Lung (tissue), 16 donors: ENCODE results near the gene CRBN. TPM values are rescaled to one million over a fixed set of nuclear protein-coding genes. Genes with fewer than 3 reads are reported as not detected.

Source experiments
- ATAC-seq: fragments of 200-7000 bp; cut with Tn5 transposase; one replicate; pipeline ENCODE4 v1.9.1; 2020; ENCODE audit warnings: moderate number of reproducible peaks; ENCODE audit not compliant: insufficient read depth, low FRiP score
- DNase-seq, 3 donors: peaks; one replicate each; pipeline ENCODE4 v3.0.0-alpha.2; 2013 to 2017
- H3K27ac ChIP-seq, 2 donors: one replicate each; pipeline ENCODE4 v1.5.1; 2013; ENCODE audit warnings: mild to moderate bottlenecking in 2 of 2, moderate library complexity in 2 of 2, control low read depth in 1 of 2, inconsistent platforms in 1 of 2, low read depth in 1 of 2, low read length in 1 of 2
- H3K27me3 ChIP-seq, 3 donors: one replicate each; pipeline ENCODE4 v1.5.1; 2013; ENCODE audit warnings: low read length in 2 of 3; ENCODE audit not compliant: control insufficient read depth in 3 of 3, insufficient read depth in 3 of 3
- H3K36me3 ChIP-seq, 4 donors: one replicate each; pipeline ENCODE4 v1.5.1; 2013; ENCODE audit warnings: low read length in 4 of 4, mild to moderate bottlenecking in 1 of 4, moderate library complexity in 1 of 4; ENCODE audit not compliant: control insufficient read depth in 4 of 4, insufficient read depth in 4 of 4
- H3K4me1 ChIP-seq, 5 donors: one replicate each; pipeline ENCODE4 v1.5.1; 2013; ENCODE audit warnings: low read length in 5 of 5, mild to moderate bottlenecking in 2 of 5, moderate library complexity in 1 of 5; ENCODE audit not compliant: control insufficient read depth in 5 of 5, insufficient read depth in 5 of 5
- H3K4me3 ChIP-seq: one replicate; pipeline ENCODE4 v1.5.1; 2013; ENCODE audit warnings: mild to moderate bottlenecking, control low read depth, moderate library complexity
- H3K9ac ChIP-seq, 2 donors: one replicate each; pipeline ENCODE4 v1.5.1; 2013; ENCODE audit warnings: low read length in 2 of 2, control low read depth in 1 of 2; ENCODE audit not compliant: insufficient read depth in 1 of 2
- H3K9me3 ChIP-seq, 4 donors: one replicate each; pipeline ENCODE4 v1.5.1; 2013; ENCODE audit warnings: low read length in 3 of 4, mild to moderate bottlenecking in 1 of 4, moderate library complexity in 1 of 4; ENCODE audit not compliant: control insufficient read depth in 4 of 4, insufficient read depth in 3 of 4
- CTCF ChIP-seq: IDR thresholded peaks from 2 replicates; pipeline ENCODE4 v1.5.1; 2012; ENCODE audit warnings: mild to moderate bottlenecking; ENCODE audit errors: control extremely low read depth, extremely low read depth
- WGBS, 2 donors: extraction: QIAGEN DNeasy Blood & Tissue Kit; methylation state at CpG; one replicate each; pipeline ENCODE4 v1.1.7; 2013; 5-methylcytosine and 5-hydroxymethylcytosine counted together
- long read RNA-seq, 5 donors: transcript quantifications; one replicate each; lab custom pipeline, GENCODE V29; 2026
- polyA plus RNA-seq, 2 donors: library from polyadenylated mRNA; stranded (reverse); fragments of 200-250 nt; gene quantifications; one replicate each; pipeline ENCODE4 v1.2.1, GENCODE V29; 2013
- total RNA-seq, 2 donors: library from RNA; depleted of rRNA in 1 of 2; stranded (reverse); fragments of >200 nt in 1 of 2; gene quantifications; one replicate each; pipeline ENCODE4 v1.2.1, GENCODE V29; 2014 to 2021
- donor health status: control.
- donor health status: control.
- donor health status: Bipolar disorder and iron deficiency.
- donor health status: healthy.
- donor health status: DM: yes; HTN: yes; CAD: no.

CRBN gene
- 100 to 1,000 TPM in 1 of 2 donors, 10 to 100 TPM in 1; 32.1 to 132 TPM for total RNA-seq
- polyA plus RNA-seq, result 10 to 100 TPM; 20.9 to 29.3 TPM
- long read RNA-seq, donor 1, full-length matches to known transcripts, result 22 of 57 reads
- long read RNA-seq, donor 1, partial matches to known transcripts, result 25 of 57 reads
- long read RNA-seq, donor 1, other reads (novel, unspliced or antisense), result 10 of 57 reads
- long read RNA-seq, donor 2, full-length matches to known transcripts, result 16 of 16 reads
- long read RNA-seq, donor 2, partial matches to known transcripts, result 0 of 16 reads
- long read RNA-seq, donor 2, other reads (novel, unspliced or antisense), result 0 of 16 reads
- long read RNA-seq, donor 3, partial matches to known transcripts, result 0 of 3 reads
- long read RNA-seq, donor 3, other reads (novel, unspliced or antisense), result 0 of 3 reads
- long read RNA-seq, donor 4, transcript CRBN-204 (5 exons, 878 nt), result major isoform, 5 of 7 reads
- long read RNA-seq, donor 4, partial matches to known transcripts, result 0 of 7 reads
- long read RNA-seq, donor 4, other reads (novel, unspliced or antisense), result 0 of 7 reads
- long read RNA-seq, donor 5, transcript CRBN-201 (11 exons, 2,206 nt), result major isoform, 8 of 22 reads
- long read RNA-seq, donor 5, transcript CRBN-204 (5 exons, 878 nt), result minor isoform, 5 of 22 reads
- long read RNA-seq, donor 5, partial matches to known transcripts, result 0 of 22 reads
- long read RNA-seq, donor 5, other reads (novel, unspliced or antisense), result 0 of 22 reads

DNA sequence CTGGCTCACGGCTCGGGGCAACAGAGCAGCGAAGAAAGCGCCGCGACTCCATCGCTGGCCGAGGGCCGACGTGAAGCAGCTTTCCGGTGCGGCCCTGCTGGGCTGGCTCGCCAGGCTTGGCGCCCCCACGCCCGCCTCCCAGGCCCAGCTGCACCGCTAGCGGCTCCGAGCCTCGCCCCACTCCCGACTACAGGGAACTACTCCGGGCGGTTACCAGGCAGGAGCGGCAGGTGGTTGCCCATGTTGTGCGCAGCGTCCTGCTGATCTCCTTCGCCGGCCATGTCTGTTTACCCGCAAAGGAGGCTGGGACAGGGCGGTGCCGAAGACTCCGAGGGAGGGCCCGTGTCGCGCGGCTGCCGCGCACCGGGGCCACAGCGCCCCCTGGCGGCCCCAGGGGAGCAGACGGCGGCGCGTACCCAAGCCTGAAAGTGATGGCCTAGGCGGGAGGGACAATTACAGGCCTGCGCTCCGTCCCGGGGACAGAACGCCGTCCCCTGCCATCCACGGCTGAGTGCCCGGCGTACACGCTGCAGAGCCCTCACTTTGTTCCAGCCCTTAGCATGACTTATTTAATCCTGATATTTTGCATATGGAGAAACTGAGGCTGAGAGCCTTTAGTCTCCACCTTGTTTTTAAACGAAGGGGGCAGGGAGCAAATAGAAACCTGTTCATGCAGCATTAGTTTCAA, at the start of gene CRBN:
CRBN (minus strand) TSS at position 285 of the 688 bp plus-strand sequence; CDS start at position 281, 4 bp downstream.
- H3K4me1 ChIP-seq, result peaks cover 0 to 14% (median 6%) of the 10 kb centered on the region in 5 donors
- H3K27me3 ChIP-seq, result no peaks in the 10 kb centered on the region
- WGBS, 2 donors, result 1% methylated on average over 56 of the region's 56 CpGs
- no peaks in the 10 kb centered on the region for H3K36me3 ChIP-seq
- H3K4me3 ChIP-seq, result peak within 1 kb of the TSS; percentile 99
- ATAC-seq (peak; percentile 100), DNase-seq (peak; percentile 88 to 92 (median 89))
- H3K9ac ChIP-seq, result peak within 1 kb of the TSS; percentile 74 to 84
- H3K27ac ChIP-seq, result peak within 1 kb of the TSS; percentile 43 to 90
- peak; percentile 97 for TF ChIP-seq CTCF
- no peaks in the 10 kb centered on the region for H3K9me3 ChIP-seq

DNA sequence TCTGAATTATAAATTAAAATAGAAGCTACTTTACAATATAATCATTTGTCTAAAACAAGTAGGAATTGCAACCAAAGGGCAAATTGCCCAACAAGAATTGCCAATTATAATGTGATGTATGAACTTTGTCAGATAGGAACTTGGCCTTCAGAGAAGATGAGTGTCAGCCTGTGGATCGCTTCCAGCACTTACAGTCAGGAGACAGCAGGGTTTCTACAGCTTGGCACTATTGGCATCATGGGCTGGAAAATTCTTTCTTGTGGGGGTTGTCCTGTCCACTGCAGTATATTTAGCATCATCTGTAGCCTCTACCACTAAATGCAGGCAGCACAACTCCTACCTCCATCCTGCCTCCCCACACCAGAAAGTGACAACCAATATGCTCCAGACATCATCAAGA, 48.1 kb upstream of the CRBN start:
- no peak for TF ChIP-seq CTCF
- Histone ChIP-seq H3K36me3 (no peaks in the 10 kb centered on the region), H3K27me3 (no peaks in the 10 kb centered on the region), H3K9me3 (peaks cover 0 to 4% (median 1%) of the 10 kb centered on the region in 4 donors), H3K9ac (no peak overlapping the region), H3K4me1 (no peaks in the 10 kb centered on the region), H3K4me3 (no peak overlapping the region), H3K27ac (no peak overlapping the region)
- DNase-seq (peak in 2 of 3 donors; percentile 6 to 24), ATAC-seq (no peak)
- WGBS, 2 donors, result 0 to 45% methylated on average over 1 of the region's 1 CpG

GRCh38 chr3:3221528-3221927, 42.0 kb upstream of the CRBN start:
- H3K27me3 ChIP-seq, result no peaks in the 10 kb centered on the region
- no peak for ATAC-seq

More at GRCh38 chr3:3221528-3221927, 42.0 kb upstream of the CRBN start:
- Histone ChIP-seq H3K9me3 (no peaks in the 10 kb centered on the region), H3K9ac (no peak overlapping the region), H3K4me1 (no peaks in the 10 kb centered on the region), H3K4me3 (no peak overlapping the region), H3K36me3 (no peaks in the 10 kb centered on the region), H3K27ac (no peak overlapping the region)
- no peak for TF ChIP-seq CTCF
- peak in 1 of 3 donors; percentile 9 for DNase-seq
- 76 to 87% methylated on average over 2 of the region's 2 CpGs for WGBS, 2 donors
